GM18861 (cell line): Measurements from ENCODE around the gene CPNE8.

Experiments
- ATAC-seq: cut with Tn5 transposase; IDR thresholded peaks from one replicate; pipeline ENCODE4 v1.9.1; 2021; ENCODE audit not compliant: unreplicated experiment

CPNE8 gene

DNA sequence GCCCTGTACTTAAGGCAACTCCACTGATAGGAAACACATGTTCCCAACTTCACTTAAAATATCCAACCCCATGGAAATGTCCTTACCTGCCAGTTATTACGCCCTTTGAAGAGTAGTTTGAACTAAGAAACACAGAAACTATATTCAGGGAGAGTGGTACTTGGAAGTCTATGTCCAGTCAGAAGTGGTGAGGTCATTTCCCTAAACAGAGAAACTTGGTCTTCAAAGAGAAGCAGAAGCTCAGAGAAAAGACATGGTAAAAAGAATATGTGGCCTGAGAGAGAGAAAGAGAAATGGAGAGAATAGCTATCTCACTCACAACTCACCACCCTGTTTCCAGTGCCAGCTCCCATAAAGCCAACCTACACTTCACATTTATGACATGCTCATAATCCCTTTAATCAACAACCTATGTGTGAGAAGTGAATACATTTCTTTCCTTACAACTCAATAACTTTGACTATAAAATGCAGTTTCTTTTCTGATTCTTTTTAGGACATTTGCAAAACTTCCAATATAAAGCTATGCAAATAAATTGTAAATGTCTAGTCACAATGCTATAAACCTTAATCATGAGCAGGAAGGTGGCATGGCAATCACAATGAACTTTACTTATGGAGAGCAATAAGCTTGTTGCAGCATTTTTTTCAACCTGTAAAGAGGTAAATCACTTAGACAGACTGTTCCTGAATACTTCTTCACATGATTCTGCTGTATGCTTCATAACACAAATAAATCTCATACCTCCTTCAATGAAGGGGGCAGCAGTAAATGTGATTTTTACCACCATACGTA, 67.1 kb downstream of the CPNE8 start:
- ATAC-seq = no peak

- ATAC-seq = no peak
Observed at GRCh38 chr12:38831715-38832114, 73.7 kb downstream of the CPNE8 start.

GRCh38 chr12:38825006-38825405, 80.4 kb downstream of the CPNE8 start:
- no peak for ATAC-seq

DNA sequence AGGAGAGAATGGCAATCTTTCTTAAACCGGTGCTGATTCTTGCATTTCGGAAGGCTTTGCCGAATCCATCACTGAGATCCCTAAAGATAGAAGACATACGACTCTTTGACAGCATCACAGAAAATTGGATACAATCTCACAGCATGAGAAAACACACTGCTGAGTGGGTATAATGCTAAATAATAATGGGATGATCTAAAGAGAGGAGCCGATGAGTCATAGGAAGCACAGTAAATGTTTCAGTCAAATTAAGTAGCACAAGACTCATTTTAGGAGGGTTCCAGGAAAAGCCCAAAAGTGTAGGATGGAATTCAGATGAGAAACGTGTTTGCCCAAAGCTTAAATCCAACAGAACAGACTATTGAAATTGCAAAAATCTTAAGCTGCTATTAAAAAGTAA, 81.7 kb downstream of the CPNE8 start:
- ATAC-seq = no peak

- no peak for ATAC-seq
Observed at GRCh38 chr12:38823314-38823713, 82.1 kb downstream of the CPNE8 start.

DNA sequence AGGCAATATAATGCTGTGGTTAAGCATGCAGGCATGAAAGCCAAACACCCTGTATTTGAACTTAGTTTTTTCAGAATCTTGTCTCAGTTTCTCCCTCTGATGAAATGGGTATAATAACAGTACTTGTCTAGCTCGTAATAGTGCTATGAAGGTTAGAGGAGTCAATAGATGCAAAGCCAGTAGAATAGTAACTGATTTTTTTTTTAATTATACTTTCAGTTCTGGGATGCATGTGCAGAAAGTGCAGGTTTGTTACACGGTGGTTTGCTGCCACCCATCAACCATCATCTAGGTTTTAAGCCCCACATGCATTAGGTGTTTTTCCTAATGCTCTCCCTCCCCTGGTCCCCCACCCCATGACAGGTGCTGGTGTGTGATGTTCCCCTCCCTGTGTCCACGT, 87.4 kb downstream of the CPNE8 start:
- no peak for ATAC-seq

DNA sequence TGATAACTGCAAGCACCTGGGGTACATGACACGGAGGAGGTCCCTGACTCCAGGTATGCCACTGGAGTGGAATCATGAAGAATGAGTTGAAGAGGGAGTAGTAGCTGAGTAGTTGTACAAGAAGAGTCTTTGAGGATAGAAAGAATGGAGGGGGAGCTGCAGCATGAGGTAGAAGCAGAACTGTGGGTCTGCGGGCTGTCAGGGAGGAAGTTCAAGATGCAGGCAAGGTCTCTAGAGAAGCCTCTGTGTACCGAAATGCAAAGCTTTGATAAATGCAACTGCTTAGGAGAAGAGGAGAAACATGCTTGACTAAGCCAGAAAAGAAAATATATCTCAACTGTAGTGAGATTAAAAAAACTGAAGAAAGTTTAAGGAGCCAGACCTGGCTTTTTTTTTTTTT, 91.5 kb downstream of the CPNE8 start:
- ATAC-seq = no peak

- no peak for ATAC-seq
Observed at GRCh38 chr12:38811814-38812356, 93.5 kb downstream of the CPNE8 start.

DNA sequence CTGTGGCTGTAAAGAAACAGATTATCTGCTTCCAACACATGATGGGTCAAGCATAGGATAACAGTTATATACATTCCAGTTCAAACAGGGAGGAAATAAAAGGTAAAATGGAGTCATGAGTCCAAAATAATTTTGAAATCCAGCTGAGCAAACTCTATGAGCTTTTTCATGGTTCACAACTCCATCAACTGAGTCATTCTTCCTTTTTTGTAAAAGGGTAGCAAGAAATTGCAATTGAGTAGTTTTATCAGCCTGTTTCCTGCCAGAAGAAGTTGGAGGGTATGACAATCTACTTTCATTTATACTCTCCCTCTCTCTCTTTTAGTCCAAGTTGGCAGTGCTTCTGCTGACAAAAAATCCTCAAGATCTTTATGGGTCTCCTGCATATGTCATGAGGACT, 95.6 kb downstream of the CPNE8 start:
- ATAC-seq = no peak

DNA sequence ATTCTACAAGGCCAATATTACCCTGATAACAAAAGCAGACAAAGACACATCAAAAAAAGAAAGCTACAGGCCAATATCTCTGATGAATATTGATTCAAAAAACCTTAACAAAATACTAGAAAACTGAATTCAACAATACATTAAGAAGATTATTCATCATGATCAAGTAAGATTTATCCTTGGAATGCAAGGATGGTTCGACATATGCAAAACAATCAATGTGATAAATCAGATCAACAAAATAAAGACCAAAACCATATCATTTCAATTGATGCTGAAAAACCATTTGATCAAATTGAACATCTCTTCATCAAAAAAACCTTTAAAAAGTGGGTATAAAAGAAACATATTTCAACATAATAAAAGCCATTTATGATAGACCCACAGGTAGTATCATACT, 117.3 kb downstream of the CPNE8 start:
- ATAC-seq = no peak

DNA sequence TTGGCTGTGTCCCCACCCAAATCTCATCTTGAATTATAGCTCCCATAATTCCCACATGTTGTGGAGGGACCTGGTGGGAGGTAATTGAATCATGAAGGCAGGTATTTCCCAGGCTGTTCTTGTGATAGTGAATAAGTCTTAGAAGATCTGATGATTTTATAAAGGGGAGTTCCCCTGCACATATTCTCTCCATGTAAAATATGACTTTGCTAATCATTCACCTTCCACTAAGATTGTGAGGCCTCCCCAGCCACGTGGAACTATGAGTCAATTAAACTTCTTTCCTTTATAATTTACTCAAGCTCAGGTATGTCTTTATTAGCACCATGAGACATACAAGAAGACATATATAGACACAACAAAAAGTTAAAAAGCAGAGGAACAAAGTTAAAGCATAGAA, 120.0 kb downstream of the CPNE8 start:
- no peak for ATAC-seq

DNA sequence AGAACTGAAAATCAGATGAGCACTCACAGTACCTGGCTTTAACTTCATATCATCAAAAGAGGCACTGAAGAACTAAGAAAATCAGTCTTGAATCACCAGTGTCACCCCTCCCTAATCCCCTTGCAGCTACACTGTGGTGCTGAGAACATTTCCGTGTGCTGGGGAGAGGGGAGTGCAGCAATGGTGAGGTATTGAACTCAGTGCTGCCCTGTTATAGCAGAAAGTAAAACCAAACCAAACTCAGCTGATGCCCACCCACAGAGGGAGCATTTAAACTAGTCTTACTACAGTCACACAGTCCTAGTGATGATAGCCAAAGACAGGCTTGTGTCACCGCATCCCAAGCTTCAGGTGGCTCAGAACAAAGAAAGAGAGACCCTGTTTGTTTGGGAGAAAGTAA, 122.1 kb downstream of the CPNE8 start:
- ATAC-seq = no peak

DNA sequence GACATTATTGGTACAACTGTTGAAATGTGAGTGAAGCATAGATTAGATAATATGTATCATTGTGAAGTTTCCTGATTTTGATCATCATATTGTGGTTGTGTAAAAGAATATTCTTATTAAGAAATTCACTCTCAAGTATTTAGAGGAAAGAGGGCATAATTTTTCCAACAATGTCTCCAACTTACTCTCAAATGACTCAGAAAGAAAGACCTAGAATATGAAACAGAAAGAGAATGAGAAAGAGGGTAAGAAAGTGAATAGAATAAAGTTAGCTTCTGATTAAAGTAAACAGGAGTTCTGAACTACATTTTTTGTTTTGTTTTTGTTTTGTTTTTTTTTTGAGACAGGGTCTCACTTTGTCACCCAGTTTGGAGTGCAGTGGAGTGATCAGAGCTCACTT, 123.0 kb downstream of the CPNE8 start:
- no peak for ATAC-seq

GRCh38 chr12:38776647-38777046, 128.7 kb downstream of the CPNE8 start:
- no peak for ATAC-seq

DNA sequence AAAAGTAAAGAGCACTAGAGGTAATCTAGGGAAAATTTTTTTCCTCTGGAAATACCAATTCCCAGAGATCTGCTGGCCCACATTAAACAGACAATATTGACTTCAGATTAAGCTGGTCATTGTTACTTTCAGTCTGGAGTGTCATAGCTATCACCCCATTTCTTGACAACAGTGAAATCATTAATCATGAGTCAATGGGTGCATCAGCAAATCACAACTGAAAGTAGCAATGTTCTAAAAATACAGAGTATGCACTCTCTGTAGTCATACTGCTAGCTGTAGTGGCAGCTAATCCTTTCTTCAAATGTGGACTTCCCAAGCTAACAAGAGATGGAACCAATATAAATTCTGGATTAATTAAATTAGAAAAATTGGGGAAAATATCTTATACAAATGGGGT, 129.9 kb downstream of the CPNE8 start:
- peak; percentile 87 for ATAC-seq

DNA sequence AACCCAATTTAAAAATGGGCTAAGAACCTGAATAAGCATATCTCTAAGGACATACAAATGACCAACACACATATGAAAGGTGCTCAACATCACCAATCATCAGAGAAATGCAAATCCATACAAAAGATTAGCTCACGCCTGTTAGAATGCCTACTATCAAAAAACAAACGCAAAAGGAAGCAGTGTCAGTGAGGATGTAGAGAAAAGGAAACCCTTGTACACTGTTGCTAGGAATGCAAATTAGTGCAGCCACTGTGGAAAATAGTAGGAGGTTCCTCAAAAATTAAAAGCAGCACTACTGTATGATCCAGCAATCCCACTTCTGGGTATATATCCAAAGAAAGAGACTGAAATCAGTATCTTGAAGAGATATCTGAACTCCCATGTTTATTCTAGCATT, 133.0 kb downstream of the CPNE8 start:
- ATAC-seq = no peak

DNA sequence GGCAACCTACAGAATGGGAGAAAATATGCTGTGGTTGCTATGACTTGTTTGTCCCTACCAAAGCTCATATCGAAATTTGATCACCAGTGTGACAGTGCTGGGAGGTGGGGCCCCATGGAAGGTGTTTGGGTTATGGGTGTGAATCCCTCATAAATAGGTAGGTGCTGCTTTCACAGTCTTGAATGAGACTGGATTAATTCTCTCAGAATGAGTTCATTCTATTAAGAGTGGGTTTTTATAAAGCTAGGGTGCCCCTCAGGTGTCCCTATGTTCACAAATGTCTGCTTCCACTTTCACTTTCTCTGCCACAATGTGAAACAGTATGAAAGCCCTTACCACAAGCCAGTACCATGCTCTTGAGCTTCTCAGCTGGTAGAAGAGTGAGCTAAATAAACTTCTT, 133.5 kb downstream of the CPNE8 start:
- peak; percentile 62 for ATAC-seq

- no peak for ATAC-seq
Observed at GRCh38 chr12:38761636-38762342, 143.6 kb downstream of the CPNE8 start.

DNA sequence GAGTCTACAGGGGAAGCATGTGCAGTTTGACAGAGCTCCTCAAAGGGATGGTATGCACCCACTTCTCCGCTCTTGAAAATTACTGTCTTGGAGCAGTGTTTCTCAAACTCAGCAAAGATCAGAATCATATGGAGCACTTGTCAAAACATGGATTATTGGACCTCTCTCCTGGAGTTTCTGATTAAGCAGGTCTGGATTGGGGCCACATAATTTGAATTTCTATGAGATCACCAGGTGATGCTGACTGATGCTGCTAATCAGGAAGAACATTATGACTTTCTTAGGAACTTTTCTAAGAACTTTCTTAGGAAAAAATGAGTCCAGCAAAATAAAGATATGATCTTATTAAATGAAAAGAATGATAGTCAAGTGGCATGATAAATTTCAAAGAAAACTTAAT, 144.3 kb downstream of the CPNE8 start:
- no peak for ATAC-seq

- ATAC-seq = no peak
Observed at GRCh38 chr12:38759621-38760020, 145.8 kb downstream of the CPNE8 start.

GRCh38 chr12:38746744-38747143, 158.6 kb downstream of the CPNE8 start:
- no peak for ATAC-seq

DNA sequence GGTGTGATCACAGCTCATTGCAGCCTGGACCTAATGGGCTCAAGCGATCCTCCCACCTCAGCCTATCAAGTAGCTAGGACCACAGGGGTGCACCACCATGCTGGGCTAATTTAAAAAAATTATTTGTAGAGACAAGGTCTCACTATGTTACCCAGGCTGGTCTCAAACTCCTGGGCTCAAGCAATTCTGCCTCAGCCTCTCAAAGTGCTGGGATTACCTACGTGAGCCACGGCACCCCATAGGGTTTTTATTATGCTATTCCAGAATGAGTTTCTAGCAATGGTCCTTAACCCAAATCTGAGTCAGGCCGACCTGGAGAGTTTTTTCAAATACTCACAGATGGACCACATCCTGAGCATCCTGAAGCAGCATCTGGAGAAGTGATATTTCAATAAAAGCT, 159.8 kb downstream of the CPNE8 start:
- ATAC-seq = no peak
